ENCODE results near the gene MATK. TPM values are rescaled to one million over a fixed set of nuclear protein-coding genes. Genes with fewer than 3 reads are reported as not detected.

MATK gene
- total RNA-seq, 1 experiment from 2014 or later: not detected

DNA sequence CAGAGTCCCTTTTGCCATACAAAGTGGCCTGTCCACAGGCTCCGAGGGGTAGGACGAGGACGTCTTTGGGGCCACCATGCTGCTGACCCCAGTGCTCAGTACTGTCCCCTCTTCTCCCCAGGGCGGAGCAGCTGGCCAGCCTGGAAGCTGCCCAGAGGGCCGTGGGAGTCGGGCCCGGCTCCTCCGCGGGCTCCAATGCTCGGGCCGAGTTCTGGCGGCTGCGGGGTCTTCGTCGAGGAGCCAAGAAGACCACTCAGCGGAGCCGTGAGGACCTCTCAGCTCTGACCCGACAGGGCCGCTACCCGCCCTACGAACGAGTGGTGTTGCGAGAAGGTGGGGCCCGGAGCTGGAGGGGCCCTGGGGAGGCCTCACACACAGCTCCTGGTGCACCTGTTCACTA, 45.8 kb downstream of the MATK start:
- intact Hi-C loops (cut with micrococcal nuclease; ENCODE audit: unreplicated experiment): no loop called here
- no TSS peak for BruUV-seq (replicated peaks)
- Mint-ChIP-seq H3K9me3 (ENCODE audit: low read depth, unreplicated experiment) (no peaks in the 10 kb centered on the region), H3K36me3 (ENCODE audit: insufficient read depth, unreplicated experiment) (peaks cover 33% of the 10 kb centered on the region), H3K27me3 (ENCODE audit: unreplicated experiment) (no peaks in the 10 kb centered on the region), H3K4me3 (ENCODE audit: low read depth, unreplicated experiment) (no peak overlapping the region), H3K27ac (ENCODE audit: unreplicated experiment) (no peak overlapping the region), H3K4me1 (ENCODE audit: low read depth, unreplicated experiment) (no peaks in the 10 kb centered on the region)
- DNase-seq: no peak
- CTCF ChIA-PET: no interaction called here
- TF ChIP-seq, protein P1, sequence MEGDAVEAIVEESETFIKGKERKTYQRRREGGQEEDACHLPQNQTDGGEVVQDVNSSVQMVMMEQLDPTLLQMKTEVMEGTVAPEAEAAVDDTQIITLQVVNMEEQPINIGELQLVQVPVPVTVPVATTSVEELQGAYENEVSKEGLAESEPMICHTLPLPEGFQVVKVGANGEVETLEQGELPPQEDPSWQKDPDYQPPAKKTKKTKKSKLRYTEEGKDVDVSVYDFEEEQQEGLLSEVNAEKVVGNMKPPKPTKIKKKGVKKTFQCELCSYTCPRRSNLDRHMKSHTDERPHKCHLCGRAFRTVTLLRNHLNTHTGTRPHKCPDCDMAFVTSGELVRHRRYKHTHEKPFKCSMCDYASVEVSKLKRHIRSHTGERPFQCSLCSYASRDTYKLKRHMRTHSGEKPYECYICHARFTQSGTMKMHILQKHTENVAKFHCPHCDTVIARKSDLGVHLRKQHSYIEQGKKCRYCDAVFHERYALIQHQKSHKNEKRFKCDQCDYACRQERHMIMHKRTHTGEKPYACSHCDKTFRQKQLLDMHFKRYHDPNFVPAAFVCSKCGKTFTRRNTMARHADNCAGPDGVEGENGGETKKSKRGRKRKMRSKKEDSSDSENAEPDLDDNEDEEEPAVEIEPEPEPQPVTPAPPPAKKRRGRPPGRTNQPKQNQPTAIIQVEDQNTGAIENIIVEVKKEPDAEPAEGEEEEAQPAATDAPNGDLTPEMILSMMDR (IDR thresholded peaks at IDR 0.05; ENCODE audit: unreplicated experiment): no peak

DNA sequence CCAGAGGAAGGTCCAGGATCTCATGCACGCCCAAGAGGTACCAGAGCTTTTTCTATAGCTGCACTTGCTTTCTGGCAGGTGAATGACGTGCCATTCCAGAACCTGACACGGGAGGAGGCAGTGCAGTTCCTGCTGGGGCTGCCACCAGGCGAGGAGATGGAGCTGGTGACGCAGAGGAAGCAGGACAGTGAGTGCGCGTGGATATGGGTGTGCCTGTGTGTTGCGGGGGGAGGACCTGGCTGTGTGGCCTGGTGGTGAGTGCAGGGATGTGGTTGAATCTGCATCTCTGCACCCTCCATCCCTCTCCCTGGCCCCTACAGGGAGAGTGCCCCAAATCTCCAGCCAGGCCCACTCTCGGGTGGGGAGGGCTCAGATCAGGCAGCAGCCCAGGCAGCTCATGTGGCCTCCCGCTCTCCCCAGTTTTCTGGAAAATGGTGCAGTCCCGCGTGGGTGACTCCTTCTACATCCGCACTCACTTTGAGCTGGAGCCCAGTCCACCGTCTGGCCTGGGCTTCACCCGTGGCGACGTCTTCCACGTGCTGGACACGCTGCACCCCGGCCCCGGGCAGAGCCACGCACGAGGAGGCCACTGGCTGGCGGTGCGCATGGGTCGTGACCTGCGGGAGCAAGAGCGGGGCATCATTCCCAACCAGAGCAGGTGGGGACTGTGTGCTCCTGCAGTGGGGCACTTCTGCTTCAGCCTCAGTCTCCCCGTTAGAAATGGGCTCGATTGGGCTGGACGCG, 47.5 kb downstream of the MATK start:
- CTCF ChIA-PET: no interaction called here

DNA sequence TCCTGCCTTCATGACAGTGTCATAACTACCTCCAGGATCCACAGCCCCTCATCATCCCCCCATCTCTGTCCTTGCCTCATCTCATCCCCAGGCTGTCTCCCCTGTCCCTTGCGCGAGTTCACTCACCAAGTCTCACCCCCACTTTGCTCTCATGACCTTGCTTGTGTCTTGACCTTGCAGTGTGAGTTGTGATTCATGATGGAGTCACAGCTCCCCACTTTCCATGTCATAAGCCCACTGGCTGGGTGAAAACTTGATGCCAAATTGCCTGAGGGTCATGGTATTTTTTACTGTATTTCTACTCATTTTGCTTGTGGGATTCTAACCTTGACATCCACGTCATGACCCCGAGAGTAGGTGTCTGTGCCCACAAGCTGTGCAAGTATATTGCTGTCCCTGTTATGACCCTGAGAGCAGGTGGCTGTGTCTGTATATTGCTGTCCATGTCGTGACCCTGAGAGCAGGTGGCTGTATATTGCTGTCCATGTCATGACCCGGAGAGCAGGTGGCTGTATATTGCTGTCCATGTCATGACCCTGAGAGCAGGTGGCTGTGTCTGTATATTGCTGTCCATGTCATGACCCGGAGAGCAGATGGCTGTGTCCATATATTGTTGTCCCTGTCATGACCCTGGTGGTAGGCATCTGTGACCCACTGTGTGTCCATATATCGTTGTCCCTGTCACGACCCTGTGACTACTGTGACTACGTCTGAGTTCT, 48.5 kb downstream of the MATK start:
- Mint-ChIP-seq H3K27ac (ENCODE audit: unreplicated experiment) (no peak overlapping the region), H3K36me3 (ENCODE audit: insufficient read depth, unreplicated experiment) (peaks cover 35% of the 10 kb centered on the region), H3K9me3 (ENCODE audit: low read depth, unreplicated experiment) (no peaks in the 10 kb centered on the region), H3K27me3 (ENCODE audit: unreplicated experiment) (no peaks in the 10 kb centered on the region), H3K4me3 (ENCODE audit: low read depth, unreplicated experiment) (no peak overlapping the region), H3K4me1 (ENCODE audit: low read depth, unreplicated experiment) (no peaks in the 10 kb centered on the region)
- BruUV-seq (replicated peaks): no TSS peak
- TF ChIP-seq, protein P1 (IDR thresholded peaks at IDR 0.05; ENCODE audit: unreplicated experiment): no peak
- intact Hi-C loops (cut with micrococcal nuclease; ENCODE audit: unreplicated experiment): no loop called here
- CTCF ChIA-PET: no interaction called here
- no peak for DNase-seq

More for the DNA sequence above, 47.5 kb downstream of the MATK start:
- no peak overlapping the region for H3K27ac Mint-ChIP-seq (ENCODE audit: unreplicated experiment)
- intact Hi-C loops (cut with micrococcal nuclease; ENCODE audit: unreplicated experiment): no loop called here
- no peaks in the 10 kb centered on the region for H3K27me3 Mint-ChIP-seq (ENCODE audit: unreplicated experiment)
- peaks cover 33% of the 10 kb centered on the region for H3K36me3 Mint-ChIP-seq (ENCODE audit: insufficient read depth, unreplicated experiment)
- no peak overlapping the region for H3K4me3 Mint-ChIP-seq (ENCODE audit: low read depth, unreplicated experiment)
- TF ChIP-seq, protein P1 (IDR thresholded peaks at IDR 0.05; ENCODE audit: unreplicated experiment): no peak
- no peaks in the 10 kb centered on the region for H3K4me1 Mint-ChIP-seq (ENCODE audit: low read depth, unreplicated experiment)
- DNase-seq: no peak
- no TSS peak for BruUV-seq (replicated peaks)
- no peaks in the 10 kb centered on the region for H3K9me3 Mint-ChIP-seq (ENCODE audit: low read depth, unreplicated experiment)

DNA sequence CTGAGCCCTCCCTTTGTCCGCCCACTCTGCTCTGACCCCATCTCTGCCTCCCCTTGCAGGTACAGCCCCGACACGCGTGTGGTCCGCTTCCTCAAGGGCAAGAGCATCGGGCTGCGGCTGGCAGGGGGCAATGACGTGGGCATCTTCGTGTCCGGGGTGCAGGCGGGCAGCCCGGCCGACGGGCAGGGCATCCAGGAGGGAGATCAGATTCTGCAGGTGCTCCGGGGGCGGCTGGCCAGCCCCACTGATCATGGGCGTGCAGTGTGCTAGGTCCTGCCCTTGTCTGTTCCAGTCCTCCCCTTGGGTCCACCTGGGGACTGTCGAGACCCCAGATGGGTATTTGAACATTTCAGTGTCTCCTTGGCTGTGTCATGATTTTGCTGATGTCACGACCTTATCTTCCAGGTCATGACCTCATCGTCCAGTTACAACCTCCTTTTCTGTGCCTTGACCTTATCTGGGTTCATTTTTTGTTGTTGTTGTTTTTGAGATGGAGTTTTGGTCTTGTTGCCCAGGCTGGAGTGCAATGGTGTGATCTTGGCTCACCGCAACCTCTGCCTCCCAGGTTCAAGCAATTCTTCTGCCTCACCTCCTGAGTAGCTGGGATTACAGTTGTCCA, 50.0 kb downstream of the MATK start:
- CTCF ChIA-PET: no interaction called here
- Mint-ChIP-seq H3K27ac (ENCODE audit: unreplicated experiment) (no peak overlapping the region), H3K4me3 (ENCODE audit: low read depth, unreplicated experiment) (no peak overlapping the region), H3K36me3 (ENCODE audit: insufficient read depth, unreplicated experiment) (peaks cover 40% of the 10 kb centered on the region), H3K4me1 (ENCODE audit: low read depth, unreplicated experiment) (no peaks in the 10 kb centered on the region), H3K9me3 (ENCODE audit: low read depth, unreplicated experiment) (no peaks in the 10 kb centered on the region), H3K27me3 (ENCODE audit: unreplicated experiment) (no peaks in the 10 kb centered on the region)
- intact Hi-C loops (cut with micrococcal nuclease; ENCODE audit: unreplicated experiment): no loop called here
- no peak for DNase-seq
- BruUV-seq (replicated peaks): no TSS peak
- TF ChIP-seq, protein P1 (IDR thresholded peaks at IDR 0.05; ENCODE audit: unreplicated experiment): no peak
